ENCODE data around the gene AP3D1. TPM values are rescaled to one million over a fixed set of nuclear protein-coding genes. Genes with fewer than 3 reads are reported as not detected.

The AP3D1 gene
- polyA plus RNA-seq, 3 donors, result 106 to 126 (median 120) TPM

- no peak for DNase-seq (ENCODE audit: extremely low read depth in 1 of 11, low read depth in 9 of 11, low spot score in 4 of 11)
Observed at GRCh38 chr19:2167896-2168618, 16.7 kb upstream of the AP3D1 start.

- DNase-seq (ENCODE audit: extremely low read depth in 1 of 11, low read depth in 9 of 11, low spot score in 4 of 11), result no peak
Observed at GRCh38 chr19:2166741-2167738, 15.7 kb upstream of the AP3D1 start.

- DNase-seq (ENCODE audit: extremely low read depth in 1 of 11, low read depth in 9 of 11, low spot score in 4 of 11), result no peak
Observed at GRCh38 chr19:2164020-2164998, 12.9 kb upstream of the AP3D1 start.

GRCh38 chr19:2160379-2160778 is 9.0 kb upstream of the AP3D1 start:
- DNase-seq (ENCODE audit: extremely low read depth in 1 of 11, low read depth in 9 of 11, low spot score in 4 of 11), result no peak

- DNase-seq (ENCODE audit: extremely low read depth in 1 of 11, low read depth in 9 of 11, low spot score in 4 of 11), result no peak
Observed at GRCh38 chr19:2157452-2157851, 6.1 kb upstream of the AP3D1 start.

DNA sequence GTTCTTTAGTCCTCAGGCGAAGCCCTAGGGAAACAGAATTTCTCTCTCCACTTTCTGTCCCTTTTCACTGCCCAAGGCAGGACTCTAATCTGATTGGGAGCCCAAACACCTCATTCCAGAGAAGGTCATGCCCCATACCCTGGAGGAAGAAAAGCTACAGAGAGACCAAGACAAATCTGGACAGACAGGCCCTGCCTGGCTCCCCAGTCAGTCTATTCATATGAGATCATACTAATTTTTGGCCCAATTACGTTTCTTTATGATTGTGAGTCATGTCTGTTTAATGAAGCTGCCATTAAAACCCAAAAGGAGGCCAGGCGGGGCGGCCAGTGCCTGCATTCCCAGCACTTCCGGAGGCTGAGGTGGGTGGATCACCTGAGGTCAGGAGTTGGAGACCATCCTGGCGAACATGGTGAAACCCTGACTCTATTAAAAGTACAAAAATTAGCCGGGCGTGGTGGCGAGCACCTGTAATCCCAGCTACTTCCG is 3.3 kb upstream of the AP3D1 start:
- no peak for DNase-seq (ENCODE audit: extremely low read depth in 1 of 11, low read depth in 9 of 11, low spot score in 4 of 11)

GRCh38 chr19:2150794-2151338 is 500 bp downstream of the AP3D1 start:
- DNase-seq (ENCODE audit: extremely low read depth in 1 of 11, low read depth in 9 of 11, low spot score in 4 of 11), result no peak

- DNase-seq (ENCODE audit: extremely low read depth in 1 of 11, low read depth in 9 of 11, low spot score in 4 of 11), result no peak
Observed at GRCh38 chr19:2149980-2150793, 1.2 kb downstream of the AP3D1 start.

GRCh38 chr19:2148482-2149135 is 2.8 kb downstream of the AP3D1 start:
- DNase-seq (ENCODE audit: extremely low read depth in 1 of 11, low read depth in 9 of 11, low spot score in 4 of 11), result no peak

- DNase-seq (ENCODE audit: extremely low read depth in 1 of 11, low read depth in 9 of 11, low spot score in 4 of 11), result no peak
Observed at GRCh38 chr19:2145831-2146241, 5.5 kb downstream of the AP3D1 start.

DNA sequence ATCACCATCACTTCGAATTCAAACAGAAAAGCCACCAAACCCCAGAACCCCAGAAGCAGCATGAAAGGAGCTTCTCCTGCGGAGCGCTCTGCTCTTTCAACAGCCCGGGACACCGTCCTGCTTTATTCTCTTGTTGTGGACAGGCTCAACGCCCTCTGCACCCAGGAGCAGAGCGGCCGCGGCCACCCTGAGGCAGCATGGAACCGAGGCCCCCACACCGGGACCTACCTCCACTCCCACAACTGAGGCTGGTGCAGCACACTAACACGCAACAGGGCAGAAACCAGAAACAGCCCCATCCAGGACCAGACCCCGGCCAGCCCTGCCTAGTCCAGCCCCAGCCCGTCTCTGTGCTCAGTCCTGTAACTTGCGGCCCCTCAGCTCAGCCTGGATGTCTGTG is 7.2 kb downstream of the AP3D1 start:
- DNase-seq (ENCODE audit: extremely low read depth in 1 of 11, low read depth in 9 of 11, low spot score in 4 of 11), result no peak

DNA sequence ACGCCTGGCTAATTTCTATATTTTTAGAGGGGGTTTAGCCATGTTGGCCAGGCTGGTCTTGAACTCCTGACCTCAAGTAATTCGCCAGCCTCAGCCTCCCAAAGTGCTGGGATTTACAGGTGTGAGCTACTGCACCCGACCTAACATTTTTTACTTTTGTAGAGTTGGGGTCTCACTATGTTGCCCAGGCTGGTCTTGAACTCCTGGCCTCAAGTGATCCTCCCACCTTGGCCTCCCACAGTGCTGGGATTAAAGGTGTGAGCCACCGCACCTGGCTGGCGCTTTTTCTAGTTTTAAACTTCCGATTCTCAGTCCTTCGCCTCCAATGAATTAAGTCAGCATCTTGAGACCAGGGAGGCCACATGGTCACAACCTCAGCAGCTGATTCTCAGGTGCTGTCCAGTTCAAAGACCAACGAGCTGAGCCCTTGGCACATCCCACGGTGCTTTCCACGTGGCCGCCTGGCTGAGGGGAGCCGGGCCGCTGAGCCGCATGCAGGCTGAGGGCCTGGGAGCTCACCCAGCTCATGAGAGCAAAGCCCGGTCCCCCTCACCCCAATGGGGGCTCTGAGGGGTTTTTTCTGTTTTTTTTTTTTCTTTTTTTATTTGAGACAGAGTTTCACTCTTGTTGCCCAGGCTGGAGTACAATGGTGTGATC is 9.1 kb downstream of the AP3D1 start:
- DNase-seq (ENCODE audit: extremely low read depth in 1 of 11, low read depth in 9 of 11, low spot score in 4 of 11), result no peak

DNA sequence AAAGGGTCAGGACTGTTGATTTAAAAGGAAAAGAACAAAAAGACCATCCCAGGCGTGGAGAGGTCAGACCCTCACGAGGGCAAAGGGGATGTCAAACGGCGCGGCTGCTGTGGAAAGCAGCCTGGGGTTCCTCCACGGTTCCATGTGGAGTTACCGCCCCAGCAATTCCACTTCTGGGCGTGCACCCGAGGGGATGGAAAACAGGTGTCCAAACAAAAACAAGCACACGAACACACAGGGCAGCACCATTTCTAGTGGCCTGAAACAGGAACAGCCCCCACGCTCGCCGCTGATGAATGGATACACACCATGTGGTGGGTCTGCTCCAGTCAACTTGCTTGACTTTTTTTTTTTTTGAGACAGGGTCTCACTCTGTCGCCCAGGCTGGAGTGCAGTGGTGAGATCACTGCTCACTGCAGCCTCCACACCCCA is 11.2 kb downstream of the AP3D1 start:
- peak in 1 of 11 donors; percentile 44 for DNase-seq (ENCODE audit: extremely low read depth in 1 of 11, low read depth in 9 of 11, low spot score in 4 of 11)

GRCh38 chr19:2139385-2140137 is 11.8 kb downstream of the AP3D1 start:
- DNase-seq (ENCODE audit: extremely low read depth in 1 of 11, low read depth in 9 of 11, low spot score in 4 of 11), result no peak

GRCh38 chr19:2138061-2138728 is 13.2 kb downstream of the AP3D1 start:
- no peak for DNase-seq (ENCODE audit: extremely low read depth in 1 of 11, low read depth in 9 of 11, low spot score in 4 of 11)

DNA sequence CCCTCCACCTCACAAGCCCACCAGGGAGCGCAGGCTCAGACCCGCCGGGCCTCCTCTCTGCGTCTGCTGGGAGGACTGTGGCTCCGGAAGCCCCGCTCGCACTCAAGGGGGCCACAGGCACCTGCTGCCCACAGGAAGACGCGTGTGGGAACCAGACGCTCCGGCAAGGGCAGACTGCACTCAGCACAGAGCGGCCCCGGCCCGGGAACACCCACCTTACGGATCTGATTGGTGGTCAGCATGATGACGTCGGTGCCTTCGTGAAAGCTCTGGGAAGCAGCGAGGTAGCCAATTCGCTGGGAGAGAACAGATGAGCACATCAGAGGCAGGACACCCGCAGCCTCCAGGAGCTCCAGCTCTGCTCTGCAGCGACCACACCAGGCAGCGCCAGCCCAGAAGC is 14.6 kb downstream of the AP3D1 start:
- DNase-seq (ENCODE audit: extremely low read depth in 1 of 11, low read depth in 9 of 11, low spot score in 4 of 11), result no peak

Data from renal cortex interstitium (tissue), 11 donors.